ENCODE results near the gene ARL6IP1.
"Not testable (repeated sequence)": the region's sequence is repeated elsewhere in the genome, so short reads cannot be mapped to it uniquely, and the experiment has no call there.

ARL6IP1 gene

GRCh38 chr16:18797746-18798145 is 3.6 kb downstream of the ARL6IP1 start:
- no peak for DNase-seq

DNA sequence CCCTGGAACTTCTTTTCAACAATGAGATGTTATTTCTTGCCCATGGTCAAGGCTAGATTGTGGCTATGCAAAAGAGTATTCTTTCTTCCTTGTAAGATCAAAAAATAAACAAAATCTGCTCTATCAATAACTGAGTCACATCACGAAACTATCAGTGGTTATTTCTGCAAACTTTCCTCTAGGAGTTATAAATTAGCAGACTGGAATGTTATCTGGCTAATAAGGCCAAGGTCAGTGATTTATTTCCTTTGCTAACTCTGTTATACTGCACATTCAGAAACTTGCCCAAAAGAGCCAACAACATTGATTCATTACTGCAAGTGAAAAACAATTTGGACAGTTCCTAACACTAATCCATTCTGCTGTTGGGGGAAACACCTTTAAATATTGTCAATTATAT is 5.0 kb downstream of the ARL6IP1 start:
- DNase-seq: no peak

DNA sequence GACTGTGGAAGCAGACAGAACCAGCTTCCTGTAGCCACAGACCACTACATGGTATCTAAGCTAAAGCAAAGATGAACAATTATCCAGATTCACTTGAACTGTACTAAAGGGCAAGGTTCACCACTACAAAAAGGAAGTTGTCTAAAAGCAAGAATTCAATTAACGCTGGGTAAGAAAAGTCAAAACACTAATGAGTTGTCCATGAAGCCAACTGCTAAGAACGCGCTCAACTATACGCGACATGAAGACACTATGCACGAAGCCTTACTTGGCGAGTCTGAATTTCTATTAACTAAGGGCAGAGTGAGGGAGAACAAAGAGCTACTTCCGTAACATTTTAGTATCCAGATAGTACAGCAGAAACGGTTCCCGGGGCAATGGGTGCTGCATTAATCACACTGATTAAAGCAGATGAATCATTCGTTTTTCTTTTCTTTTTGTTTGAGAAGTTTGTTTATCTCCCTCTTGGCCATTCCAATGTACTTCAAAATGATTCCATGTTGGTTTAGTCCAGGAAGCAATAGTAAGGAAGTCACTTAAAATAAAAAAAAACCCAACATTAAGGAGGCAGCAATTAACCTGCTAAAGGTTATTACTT is 8.4 kb downstream of the ARL6IP1 start:
- DNase-seq: no peak

DNA sequence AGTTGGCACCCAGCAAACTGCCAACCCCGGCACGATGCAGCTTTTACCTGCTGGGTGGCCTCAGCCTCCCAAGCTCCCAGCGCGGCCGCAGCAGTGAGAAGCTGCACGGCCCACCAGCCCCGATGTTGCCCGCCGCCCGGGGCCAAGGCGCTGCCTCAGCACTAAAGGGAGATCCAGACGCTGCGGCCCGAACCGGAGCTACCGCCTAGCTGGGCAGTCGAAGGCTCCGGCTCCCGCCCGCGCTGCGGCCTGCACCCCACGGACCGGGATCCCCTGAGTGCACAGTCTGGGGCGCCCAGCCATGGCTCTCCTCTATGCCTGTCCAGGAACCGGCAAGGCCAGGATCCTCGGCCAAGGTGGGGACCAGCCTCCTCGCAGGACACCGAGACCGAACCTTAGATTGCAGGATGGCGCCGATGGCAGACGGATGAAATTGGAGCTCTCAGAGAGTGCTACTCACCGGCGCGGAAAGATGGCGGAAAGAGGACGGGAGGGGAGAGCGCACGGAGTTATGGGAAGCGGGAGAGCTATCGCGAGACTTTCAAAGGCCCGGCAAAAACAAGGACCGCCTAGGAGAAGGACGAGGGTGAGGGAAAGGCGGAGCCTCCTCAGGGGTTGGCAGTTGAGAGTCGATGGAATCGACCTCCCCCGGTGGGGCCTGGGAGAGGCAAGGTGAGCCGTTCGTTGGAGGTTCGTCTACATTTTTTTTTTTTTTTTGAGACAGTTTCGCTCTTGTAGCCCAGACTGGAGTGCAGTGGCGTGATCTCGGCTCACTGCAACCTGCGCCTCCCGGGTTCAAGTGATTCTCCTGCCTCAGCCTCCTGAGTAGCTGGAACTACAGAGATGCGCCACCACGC is 11.3 kb downstream of the ARL6IP1 start, which contains the start of gene RPS15A:
Gene RPS15A, minus strand, starts transcription at position 485 of the 857 bp plus-strand sequence. CDS start 1,221 bp downstream, outside the sequence.
- peak; percentile 85 for DNase-seq

- DNase-seq: no peak
Observed at GRCh38 chr16:18789515-18789849, 11.9 kb downstream of the ARL6IP1 start.

DNA sequence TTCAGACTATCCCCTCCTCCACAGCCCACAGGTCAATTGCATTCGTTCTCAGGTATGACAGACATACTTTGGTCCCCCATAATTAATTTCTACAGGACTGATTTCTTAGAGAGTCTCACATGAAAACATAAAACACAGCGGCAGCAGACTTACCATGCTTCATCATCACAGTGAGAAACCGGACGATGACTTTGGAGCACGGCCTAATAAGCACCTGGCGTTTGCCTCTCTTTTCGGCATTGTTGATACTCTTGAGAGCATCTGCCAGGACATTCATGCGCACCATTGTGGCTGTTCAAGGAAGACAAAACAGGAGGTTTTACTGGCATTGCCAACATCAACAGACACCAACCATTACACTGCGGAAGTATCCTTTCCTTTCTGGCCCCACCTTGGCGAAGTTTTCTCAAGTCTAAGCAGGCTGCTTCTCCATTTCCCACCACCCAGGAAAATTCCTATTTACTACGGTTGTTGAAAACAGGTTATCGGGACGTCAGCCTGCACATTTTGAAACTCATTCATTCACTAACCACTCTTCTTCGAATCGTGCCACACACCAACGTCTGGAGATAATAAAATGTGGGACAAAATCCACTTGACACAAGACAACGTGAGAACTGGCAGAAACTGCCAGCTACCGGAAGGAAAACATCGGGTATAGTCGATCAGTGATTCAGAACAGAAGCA is 12.4 kb downstream of the ARL6IP1 start:
- no peak for DNase-seq

DNA sequence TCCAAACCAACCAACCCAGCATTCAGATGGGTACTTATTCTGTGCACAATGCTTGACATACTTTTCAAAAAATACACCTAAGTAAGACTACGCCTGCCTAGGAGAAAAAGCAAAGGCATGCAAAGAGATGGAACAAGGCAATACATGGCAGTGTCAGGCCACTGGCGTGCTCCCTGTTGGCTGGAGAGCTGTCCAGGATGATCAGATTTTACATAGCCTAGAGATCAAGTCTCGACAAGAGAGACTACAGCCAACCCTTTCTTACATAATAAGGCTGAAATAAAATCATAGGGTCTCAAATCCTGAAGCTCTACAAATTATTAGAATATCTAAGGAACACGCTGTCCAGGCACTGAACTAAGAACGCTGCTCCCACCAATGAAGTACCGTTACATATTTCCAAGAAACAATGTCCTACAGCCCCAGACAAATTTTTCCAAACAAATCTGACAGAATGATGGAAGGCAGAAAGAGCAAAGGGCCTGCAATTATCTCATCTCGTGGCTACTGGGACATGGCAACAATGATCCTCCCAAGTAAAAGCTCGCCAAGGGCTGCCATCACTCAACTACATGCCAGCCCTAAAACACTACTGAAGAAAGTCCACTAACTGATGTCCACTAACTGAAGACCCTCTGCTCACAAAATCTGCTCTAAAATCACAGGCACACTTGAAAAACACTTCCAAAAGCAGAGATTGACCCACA is 16.3 kb downstream of the ARL6IP1 start:
- no peak for DNase-seq

DNA sequence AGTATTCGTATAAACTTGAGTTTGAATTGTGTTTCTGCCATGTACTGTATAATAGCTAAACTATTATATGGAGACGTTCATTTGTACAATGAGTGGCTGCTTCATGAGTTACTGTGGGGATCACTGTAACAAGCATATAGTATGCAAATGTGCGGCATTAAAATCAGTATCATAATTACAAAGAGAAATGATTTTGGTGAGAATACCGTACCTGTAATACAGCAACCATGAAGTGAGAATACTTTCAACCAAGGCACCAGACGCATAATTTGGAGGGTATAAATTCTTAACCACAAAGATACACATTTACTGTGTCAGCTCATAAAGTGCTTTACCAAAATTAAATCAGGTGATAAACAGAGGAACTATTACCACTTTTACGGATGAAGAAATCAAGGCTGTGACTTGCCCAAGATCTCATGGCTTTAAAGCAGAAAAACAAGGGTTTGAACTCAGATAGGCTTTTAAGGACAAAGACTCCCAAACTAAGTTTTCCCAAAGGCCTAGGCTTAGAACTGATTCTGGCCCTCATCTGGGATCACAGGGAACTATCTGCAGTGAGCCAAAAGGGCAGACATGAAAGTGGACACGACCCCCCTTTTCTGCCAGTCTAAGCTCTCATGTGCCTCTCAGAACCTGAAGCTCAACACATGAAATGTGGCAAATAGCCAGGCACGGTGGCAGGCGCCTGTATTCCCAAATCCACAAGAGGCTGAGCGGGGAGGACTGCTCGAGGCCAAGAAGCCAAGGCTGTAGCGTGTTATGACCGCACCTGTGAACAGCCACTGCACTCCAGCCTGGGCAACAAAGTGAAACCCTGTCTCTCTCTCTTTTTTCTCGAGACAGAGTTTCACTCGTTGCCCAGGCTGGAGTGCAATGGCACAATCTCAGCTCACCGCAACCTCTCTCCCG is 17.7 kb downstream of the ARL6IP1 start:
- DNase-seq: no peak

DNA sequence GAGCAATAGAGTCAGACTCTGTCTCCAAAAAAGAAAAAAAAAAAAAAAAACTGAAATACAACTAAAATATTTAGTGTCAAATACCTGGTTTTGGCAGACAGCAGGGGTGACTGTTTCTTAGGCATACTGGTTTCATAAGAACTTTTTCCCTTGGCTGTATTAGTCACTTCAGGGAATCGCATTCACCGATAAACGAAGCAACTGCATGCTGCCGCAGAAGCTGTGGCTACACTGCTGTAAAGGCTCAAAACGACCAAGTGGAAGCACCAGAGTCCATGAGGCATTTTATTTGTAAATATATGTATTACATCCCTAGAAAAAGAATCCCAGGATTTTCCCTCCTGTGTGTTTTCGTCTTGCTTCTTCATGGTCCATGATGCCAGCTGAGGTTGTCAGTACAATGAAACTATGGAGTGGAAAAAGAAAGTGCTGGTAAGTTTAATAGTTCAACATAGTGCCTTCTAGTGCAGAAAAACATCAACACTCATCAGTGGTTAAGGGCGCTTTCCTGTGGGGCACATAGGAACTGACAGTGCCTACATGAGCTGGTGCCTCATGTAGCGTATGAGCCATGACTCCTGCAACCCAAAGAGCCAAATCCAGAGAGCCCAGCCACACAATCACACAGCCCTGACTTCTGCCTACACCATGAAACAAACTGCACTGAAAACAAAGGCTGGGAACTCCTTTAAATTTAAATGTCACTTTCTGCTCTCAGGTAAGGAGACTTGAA is 18.5 kb downstream of the ARL6IP1 start:
- no peak for DNase-seq

GRCh38 chr16:18781232-18781631 is 20.1 kb downstream of the ARL6IP1 start:
- DNase-seq: not testable (repeated sequence)

GRCh38 chr16:18780460-18781026 is 20.8 kb downstream of the ARL6IP1 start:
- not testable (repeated sequence) for DNase-seq

- DNase-seq: not testable (repeated sequence)
Observed at GRCh38 chr16:18777664-18778063, 23.7 kb downstream of the ARL6IP1 start.

DNA sequence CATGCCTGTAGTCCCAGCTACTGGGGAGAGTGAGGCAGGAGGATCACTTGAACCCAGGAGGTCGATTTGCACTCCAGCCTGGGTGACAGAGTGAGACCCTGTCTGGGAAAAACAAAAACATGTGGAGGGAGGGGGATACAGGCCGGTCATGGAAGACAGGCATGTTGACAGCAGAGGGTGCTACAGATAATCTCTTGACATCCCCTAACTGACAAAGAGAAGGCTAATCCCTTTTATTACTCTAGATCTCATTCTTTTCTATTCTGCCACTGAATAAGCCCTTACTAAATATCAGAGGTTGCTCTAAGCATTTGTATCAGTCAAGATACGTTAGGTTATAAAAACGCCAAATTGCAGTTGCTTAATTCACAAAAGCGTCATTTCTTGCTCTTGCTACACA is 25.0 kb downstream of the ARL6IP1 start:
- DNase-seq: not testable (repeated sequence)

- not testable (repeated sequence) for DNase-seq
Observed at GRCh38 chr16:18774651-18775050, 26.7 kb downstream of the ARL6IP1 start.

DNA sequence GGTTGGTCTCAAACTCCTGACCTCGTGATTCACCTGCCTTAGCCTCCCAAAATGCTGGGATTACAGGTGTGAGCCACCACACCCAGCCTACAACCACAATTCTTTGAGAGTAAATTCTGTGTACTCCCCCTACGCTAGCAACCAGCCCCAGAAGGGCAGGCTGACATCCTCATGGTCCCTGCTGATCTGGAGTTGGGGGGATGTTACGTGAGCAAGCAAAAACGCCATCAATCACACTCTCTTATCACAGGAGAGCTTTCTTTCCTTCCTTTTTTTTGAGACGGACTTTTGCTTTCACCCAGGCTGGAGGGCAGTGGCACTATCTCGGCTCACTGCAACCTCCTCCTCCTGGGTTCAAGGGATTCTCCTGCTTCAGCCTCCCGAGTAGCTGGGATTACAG is 29.2 kb downstream of the ARL6IP1 start:
- not testable (repeated sequence) for DNase-seq

- DNase-seq: not testable (repeated sequence)
Observed at GRCh38 chr16:18770336-18770962, 30.9 kb downstream of the ARL6IP1 start.

GRCh38 chr16:18767217-18767616 is 34.1 kb downstream of the ARL6IP1 start:
- DNase-seq: not testable (repeated sequence)

DNA sequence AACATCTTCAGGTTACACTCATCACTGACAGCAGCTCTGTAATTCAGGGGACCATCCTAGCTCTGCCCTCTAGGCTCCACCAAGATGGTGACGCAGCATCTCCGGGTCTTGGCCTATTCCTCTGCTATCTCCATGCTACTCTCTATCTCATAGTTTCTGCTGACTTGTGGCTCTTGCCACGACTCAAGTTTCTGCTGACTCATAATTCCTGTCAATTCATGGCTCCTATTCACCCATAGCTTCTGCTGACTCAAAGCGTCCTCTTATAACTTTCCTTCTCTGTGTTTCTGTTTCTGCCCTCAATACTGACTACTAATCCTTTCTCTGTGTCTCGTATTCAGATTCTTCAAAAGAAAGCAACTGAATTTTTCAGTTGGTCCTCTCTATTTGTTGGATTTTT is 38.6 kb downstream of the ARL6IP1 start:
- DNase-seq: not testable (repeated sequence)

DNA sequence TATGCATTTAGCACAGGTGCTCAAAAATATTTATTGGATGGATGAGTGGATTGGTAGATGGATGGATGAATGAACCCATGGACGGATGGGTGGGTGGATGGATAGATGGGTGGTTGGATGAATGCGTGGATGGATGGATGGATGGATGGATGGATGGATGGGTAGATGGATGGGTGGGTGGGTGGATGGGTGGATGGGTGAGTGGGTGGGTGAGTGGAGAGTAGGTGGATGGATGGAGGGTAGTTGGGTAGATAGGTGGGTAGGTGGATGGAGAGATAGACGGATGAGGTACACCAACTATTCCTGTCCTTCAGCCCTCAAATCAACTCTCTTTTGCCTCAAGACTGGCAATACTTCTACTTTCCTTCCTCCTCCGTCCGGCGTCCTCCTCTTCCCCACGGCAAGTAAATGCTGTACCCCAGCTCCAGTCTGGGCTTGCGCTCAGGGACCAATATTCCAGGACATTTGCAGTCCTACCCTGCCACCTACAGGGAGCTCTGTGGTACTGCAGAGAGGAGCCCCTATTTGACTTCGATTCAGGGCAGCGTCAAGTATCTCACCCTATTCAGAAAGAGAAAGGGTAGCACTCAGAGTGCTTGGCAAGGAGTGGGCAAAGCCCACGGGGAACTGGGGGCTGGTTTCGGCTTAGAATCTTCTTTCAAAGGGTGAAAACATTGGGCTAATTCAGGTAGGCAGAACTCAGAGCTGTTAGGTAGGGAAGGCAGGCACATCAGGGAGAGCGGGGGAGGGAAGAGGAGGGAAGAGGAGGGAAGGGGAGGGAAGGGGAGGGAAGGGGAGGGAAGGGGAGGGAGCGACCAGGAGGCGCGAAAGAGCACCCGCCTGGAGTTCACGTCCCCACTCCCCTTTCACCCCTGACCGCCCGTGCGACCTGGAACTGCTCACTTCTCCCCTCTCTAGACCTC is 41.5 kb downstream of the ARL6IP1 start:
- not testable (repeated sequence) for DNase-seq
